Hepatocyte (in vitro differentiated cells): ENCODE data around the gene MINDY4B. TPM values are rescaled to one million over a fixed set of nuclear protein-coding genes. Genes with fewer than 3 reads are reported as not detected.

Experiments
- DNase-seq: peaks from one replicate; pipeline ENCODE4 v3.0.0-alpha.2; 2016; ENCODE audit warnings: low spot score
- H2AFZ ChIP-seq: fragments of 200-600 bp; sonication (generic); 2 replicates; pipeline ENCODE4 v1.6.0; 2016; ENCODE audit warnings: antibody characterized with exemption, mild to moderate bottlenecking
- H3K27ac ChIP-seq: fragments of 200-600 bp; sonication (generic); 2 replicates; pipeline ENCODE4 v1.5.1; 2016; ENCODE audit warnings: mild to moderate bottlenecking
- H3K27me3 ChIP-seq: fragments of 200-600 bp; sonication (generic); 2 replicates; pipeline ENCODE4 v1.6.1; 2016
- H3K36me3 ChIP-seq: fragments of 200-600 bp; sonication (generic); replicated peaks from 2 replicates; pipeline ENCODE4 v1.5.1; 2016; ENCODE audit warnings: low read depth; ENCODE audit not compliant: insufficient read depth
- H3K4me1 ChIP-seq: fragments of 200-600 bp; sonication (generic); 2 replicates; pipeline ENCODE4 v1.5.1; 2016; ENCODE audit warnings: mild to moderate bottlenecking, moderate library complexity; ENCODE audit not compliant: insufficient read depth
- H3K4me2 ChIP-seq: fragments of 200-600 bp; sonication (generic); 2 replicates; pipeline ENCODE4 v1.6.0; 2016
- H3K4me3 ChIP-seq: fragments of 200-600 bp; sonication (generic); 2 replicates; pipeline ENCODE4 v1.5.1; 2016; ENCODE audit warnings: mild to moderate bottlenecking
- H3K79me2 ChIP-seq: fragments of 200-600 bp; sonication (generic); 2 replicates; pipeline ENCODE4 v1.6.0; 2017; ENCODE audit warnings: mild to moderate bottlenecking
- H3K9me2 ChIP-seq: fragments of 200-600 bp; sonication (generic); replicated peaks from 2 replicates; pipeline ENCODE4 v1.6.0; 2017; ENCODE audit warnings: mild to moderate bottlenecking; ENCODE audit not compliant: insufficient read depth
- H3K9me3 ChIP-seq: fragments of 200-600 bp; sonication (generic); 2 replicates; pipeline ENCODE4 v1.5.1; 2016; ENCODE audit warnings: low read depth, mild to moderate bottlenecking
- H4K20me1 ChIP-seq: fragments of 200-600 bp; sonication (generic); 2 replicates; pipeline ENCODE4 v1.6.0; 2016; ENCODE audit warnings: mild to moderate bottlenecking; ENCODE audit not compliant: insufficient read depth, poor library complexity, severe bottlenecking
- EZH2 ChIP-seq: fragments of 200-600 bp; sonication (generic); IDR thresholded peaks from 2 replicates; pipeline ENCODE4 v1.6.1; 2016; ENCODE audit warnings: antibody characterized with exemption, mild to moderate bottlenecking, borderline replicate concordance
- EZH2phosphoT487 ChIP-seq: fragments of 200-600 bp; sonication (generic); IDR thresholded peaks from one replicate; pipeline ENCODE4 v1.6.1; 2018; ENCODE audit warnings: antibody characterized with exemption, mild to moderate bottlenecking, low read depth, moderate library complexity; ENCODE audit not compliant: unreplicated experiment, severe bottlenecking
- WGBS: methylation state at CpG from one replicate; pipeline ENCODE4 v1.1.6; 2016; ENCODE audit warnings: low lambda C conversion rate; ENCODE audit errors: missing lambda C conversion rate; 5-methylcytosine and 5-hydroxymethylcytosine counted together
- polyA plus RNA-seq: library from polyadenylated mRNA; unstranded; fragments of >200 nt; fragmentation: Nextera tagmentation; extraction: Ambion mirVana; gene quantifications from 2 replicates; pipeline ENCODE4 v1.2.1, GENCODE V29; 2016
- total RNA-seq: library from RNA; depleted of rRNA; stranded (reverse); fragments of >200 nt; gene quantifications from 2 replicates; pipeline ENCODE4 v1.2.3, GENCODE V29; 2014
- TF ChIP-seq, protein P1 (sequence below): fragments of 200-600 bp; sonication (generic); IDR thresholded peaks from 2 replicates; pipeline ENCODE4 v1.5.1; 2016; ENCODE audit warnings: antibody characterized with exemption, mild to moderate bottlenecking; ENCODE audit not compliant: poor library complexity

The MINDY4B gene
- total and polyA plus RNA-seq, 2 experiments from 2014 or later: not detected

DNA sequence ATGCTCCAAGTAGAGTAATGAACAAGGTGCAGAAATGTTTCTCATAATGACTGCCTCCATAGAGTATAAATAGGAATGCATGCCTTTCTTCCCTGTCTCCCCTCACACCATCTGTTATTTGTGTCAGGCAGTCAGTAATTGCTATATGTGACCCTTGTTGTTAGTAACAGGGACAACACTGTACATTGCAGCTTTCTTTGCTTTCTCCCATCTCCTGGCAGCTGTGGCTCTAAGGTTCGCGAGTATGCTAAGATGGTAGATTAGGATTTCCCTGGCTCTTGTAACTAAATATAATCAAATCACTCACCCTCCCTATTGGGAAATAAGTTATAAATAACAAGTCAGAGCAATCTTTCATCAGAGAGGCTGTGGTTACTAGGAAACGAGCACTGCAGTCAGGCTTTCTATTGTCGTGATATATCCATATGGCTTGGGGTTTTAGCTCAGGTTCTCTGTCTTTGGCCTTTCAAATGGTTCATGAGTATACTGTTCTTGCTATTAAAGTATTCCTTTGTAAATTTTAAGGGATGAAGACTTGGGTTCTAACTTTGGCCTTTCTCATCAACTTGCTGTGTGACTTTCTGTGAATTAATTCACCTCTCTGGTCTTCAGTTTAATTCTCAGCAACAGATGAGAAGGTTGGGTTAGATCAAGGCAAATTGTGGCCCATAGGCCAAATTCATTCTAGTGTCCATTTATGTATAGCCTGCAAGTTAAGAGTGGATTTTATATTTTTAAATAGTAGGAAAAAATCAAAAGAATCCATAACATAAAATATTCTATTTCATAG is 8.1 kb upstream of the MINDY4B start:
- DNase-seq: no peak
- TF ChIP-seq EZH2: no peak
- TF ChIP-seq EZH2phosphoT487: no peak
- TF ChIP-seq, protein P1, sequence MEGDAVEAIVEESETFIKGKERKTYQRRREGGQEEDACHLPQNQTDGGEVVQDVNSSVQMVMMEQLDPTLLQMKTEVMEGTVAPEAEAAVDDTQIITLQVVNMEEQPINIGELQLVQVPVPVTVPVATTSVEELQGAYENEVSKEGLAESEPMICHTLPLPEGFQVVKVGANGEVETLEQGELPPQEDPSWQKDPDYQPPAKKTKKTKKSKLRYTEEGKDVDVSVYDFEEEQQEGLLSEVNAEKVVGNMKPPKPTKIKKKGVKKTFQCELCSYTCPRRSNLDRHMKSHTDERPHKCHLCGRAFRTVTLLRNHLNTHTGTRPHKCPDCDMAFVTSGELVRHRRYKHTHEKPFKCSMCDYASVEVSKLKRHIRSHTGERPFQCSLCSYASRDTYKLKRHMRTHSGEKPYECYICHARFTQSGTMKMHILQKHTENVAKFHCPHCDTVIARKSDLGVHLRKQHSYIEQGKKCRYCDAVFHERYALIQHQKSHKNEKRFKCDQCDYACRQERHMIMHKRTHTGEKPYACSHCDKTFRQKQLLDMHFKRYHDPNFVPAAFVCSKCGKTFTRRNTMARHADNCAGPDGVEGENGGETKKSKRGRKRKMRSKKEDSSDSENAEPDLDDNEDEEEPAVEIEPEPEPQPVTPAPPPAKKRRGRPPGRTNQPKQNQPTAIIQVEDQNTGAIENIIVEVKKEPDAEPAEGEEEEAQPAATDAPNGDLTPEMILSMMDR: no peak
- H3K36me3 ChIP-seq: no peaks in the 10 kb centered on the region
- no peak overlapping the region for H3K4me3 ChIP-seq
- H3K4me2 ChIP-seq: no peak overlapping the region
- no peaks in the 10 kb centered on the region for H3K79me2 ChIP-seq
- H3K4me1 ChIP-seq: no peaks in the 10 kb centered on the region
- H3K27me3 ChIP-seq: no peaks in the 10 kb centered on the region
- H3K9me2 ChIP-seq: no peaks in the 10 kb centered on the region
- WGBS: 86% methylated on average over 4 of the region's 4 CpGs
- H2AFZ ChIP-seq: no peak overlapping the region
- no peaks in the 10 kb centered on the region for H4K20me1 ChIP-seq
- H3K27ac ChIP-seq: no peak overlapping the region
- H3K9me3 ChIP-seq: no peaks in the 10 kb centered on the region

DNA sequence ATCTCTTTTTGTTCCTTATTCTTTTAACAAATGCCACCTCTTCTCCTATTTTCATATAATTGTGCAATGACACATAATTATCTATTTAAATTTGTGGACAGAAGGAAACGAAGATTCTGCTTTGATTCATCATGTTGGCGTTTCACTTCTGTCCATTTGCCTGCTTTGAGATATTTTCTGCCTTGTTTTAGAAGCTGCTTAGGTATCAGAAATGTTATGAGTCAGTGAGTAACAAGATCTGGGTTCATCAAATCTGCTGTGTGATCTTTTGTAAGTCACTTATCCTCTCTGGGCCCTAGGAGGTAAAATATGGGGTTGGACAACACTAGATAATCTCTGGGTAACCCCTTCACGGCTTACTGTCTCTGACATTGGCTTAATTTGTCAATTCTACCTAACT is 7.3 kb upstream of the MINDY4B start:
- DNase-seq: no peak

DNA sequence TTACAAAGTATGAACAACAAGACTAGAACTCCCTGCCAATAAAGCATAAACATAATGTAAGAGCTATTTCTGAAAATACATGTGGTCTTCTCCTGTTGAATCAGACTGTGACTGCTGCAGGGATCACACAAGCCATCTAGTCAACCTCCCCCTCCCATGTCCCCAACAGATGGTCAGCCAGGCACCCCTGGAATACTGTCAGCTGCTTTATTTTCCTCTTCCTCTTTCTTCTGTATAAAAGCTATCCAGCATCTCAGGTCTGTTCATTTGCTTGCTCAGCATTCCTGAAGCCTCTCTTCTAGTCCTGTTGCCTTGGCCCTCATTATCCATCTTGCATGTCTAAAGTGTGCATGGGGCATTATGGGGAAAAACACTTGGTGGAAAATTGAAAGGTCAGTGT is 6.5 kb upstream of the MINDY4B start:
- Histone ChIP-seq H3K9me2 (no peaks in the 10 kb centered on the region), H3K27ac (no peak overlapping the region), H4K20me1 (no peaks in the 10 kb centered on the region), H3K4me2 (no peak overlapping the region), H3K4me3 (no peak overlapping the region), H3K36me3 (no peaks in the 10 kb centered on the region), H2AFZ (no peak overlapping the region), H3K4me1 (no peaks in the 10 kb centered on the region), H3K9me3 (no peaks in the 10 kb centered on the region), H3K27me3 (no peaks in the 10 kb centered on the region), H3K79me2 (no peaks in the 10 kb centered on the region)
- TF ChIP-seq, protein P1: no peak
- TF ChIP-seq EZH2phosphoT487 (no peak), EZH2 (no peak)
- no peak for DNase-seq

More for the DNA sequence above, 7.3 kb upstream of the MINDY4B start:
- no peaks in the 10 kb centered on the region for H4K20me1 ChIP-seq
- H3K4me2 ChIP-seq: no peak overlapping the region
- no peaks in the 10 kb centered on the region for H3K9me2 ChIP-seq
- 83% methylated on average over 3 of the region's 3 CpGs for WGBS
- TF ChIP-seq EZH2phosphoT487 (no peak), EZH2 (no peak)
- TF ChIP-seq, protein P1: no peak
- H3K9me3 ChIP-seq: no peaks in the 10 kb centered on the region
- no peaks in the 10 kb centered on the region for H3K79me2 ChIP-seq
- H3K4me3 ChIP-seq: no peak overlapping the region
- H3K27me3 ChIP-seq: no peaks in the 10 kb centered on the region
- H3K27ac ChIP-seq: no peak overlapping the region
- no peaks in the 10 kb centered on the region for H3K4me1 ChIP-seq
- H3K36me3 ChIP-seq: no peaks in the 10 kb centered on the region
- no peak overlapping the region for H2AFZ ChIP-seq
